Right lobe of liver (tissue), 4 donors: Measurements from ENCODE around the gene SLC39A6.

Experiments used
- POLR2A ChIP-seq: fragments of 450-650 bp; IDR thresholded peaks from one replicate; pipeline ENCODE4 v1.6.1; 2017; ENCODE audit warnings: antibody characterized with exemption, mild to moderate bottlenecking
- TF ChIP-seq, protein P1 (sequence below), 4 donors: fragments of 200-600 bp in 3 of 4; fragments of 450-650 bp in 1 of 4; IDR thresholded peaks; one replicate each; pipeline versions ENCODE4 v1.5.1 to v1.8.0; 2016 to 2022; ENCODE audit warnings: antibody characterized with exemption in 4 of 4, mild to moderate bottlenecking in 2 of 4
- donor health status: DM: no; HTN: no; CAD: no.
- donor health status: DM: no; HTN: no; CAD: no.
- donor health status: DM: no; HTN: yes; CAD: no.

DNA sequence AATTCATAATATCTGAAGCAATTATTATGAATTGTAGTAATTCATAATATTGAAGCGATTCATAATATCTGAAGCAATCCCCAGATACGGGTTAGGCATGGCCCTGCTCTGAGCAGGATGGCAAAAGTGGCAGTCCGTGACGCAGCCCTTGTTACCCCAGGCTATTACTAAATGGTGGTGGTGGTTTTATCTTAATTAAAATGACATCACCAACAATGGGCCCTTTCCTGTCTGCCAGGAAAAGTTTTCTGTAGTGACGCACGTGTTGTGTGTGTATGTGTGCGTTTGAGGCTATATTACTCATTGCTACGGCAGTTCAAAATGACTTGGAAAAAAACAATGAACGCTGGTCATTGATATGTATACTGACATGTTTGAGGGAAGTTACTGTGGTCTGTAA is 47.6 kb upstream of the SLC39A6 start:
- TF ChIP-seq, protein P1, sequence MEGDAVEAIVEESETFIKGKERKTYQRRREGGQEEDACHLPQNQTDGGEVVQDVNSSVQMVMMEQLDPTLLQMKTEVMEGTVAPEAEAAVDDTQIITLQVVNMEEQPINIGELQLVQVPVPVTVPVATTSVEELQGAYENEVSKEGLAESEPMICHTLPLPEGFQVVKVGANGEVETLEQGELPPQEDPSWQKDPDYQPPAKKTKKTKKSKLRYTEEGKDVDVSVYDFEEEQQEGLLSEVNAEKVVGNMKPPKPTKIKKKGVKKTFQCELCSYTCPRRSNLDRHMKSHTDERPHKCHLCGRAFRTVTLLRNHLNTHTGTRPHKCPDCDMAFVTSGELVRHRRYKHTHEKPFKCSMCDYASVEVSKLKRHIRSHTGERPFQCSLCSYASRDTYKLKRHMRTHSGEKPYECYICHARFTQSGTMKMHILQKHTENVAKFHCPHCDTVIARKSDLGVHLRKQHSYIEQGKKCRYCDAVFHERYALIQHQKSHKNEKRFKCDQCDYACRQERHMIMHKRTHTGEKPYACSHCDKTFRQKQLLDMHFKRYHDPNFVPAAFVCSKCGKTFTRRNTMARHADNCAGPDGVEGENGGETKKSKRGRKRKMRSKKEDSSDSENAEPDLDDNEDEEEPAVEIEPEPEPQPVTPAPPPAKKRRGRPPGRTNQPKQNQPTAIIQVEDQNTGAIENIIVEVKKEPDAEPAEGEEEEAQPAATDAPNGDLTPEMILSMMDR (IDR thresholded peaks at IDR 0.05), result no peak
- TF ChIP-seq POLR2A, result no peak
